ENCODE measurements around the gene WDR49. TPM values are rescaled to one million over a fixed set of nuclear protein-coding genes. Genes with fewer than 3 reads are reported as not detected.

The WDR49 gene
- total RNA-seq, 2 donors from 2014 or later, result 1.0 TPM; not detected in 1

- ATAC-seq, result no peak
- intact Hi-C loops (cut with DNase I, micrococcal nuclease), result no loop called here
- no peak for DNase-seq
Observed at GRCh38 chr3:167445491-167445890, 208.3 kb downstream of the WDR49 start.

DNA sequence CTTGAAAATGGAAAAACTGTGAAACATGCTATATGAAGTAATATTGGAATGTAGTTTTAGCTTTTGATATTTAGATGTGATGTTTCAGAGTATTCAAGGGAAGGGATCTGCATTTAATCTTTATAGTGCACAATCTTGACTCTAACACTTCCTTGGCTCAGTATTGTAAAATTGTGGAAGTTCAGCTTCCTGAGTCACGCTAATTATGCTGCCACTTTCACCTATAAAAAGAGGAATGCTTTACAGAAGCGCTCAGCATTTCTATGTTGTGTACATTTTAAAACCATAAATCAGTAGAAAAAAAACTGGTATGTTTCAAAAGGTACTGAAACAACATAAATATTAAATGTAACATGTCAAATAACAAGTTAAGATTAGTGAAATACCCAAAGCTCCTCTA, 212.5 kb downstream of the WDR49 start:
- intact Hi-C loops (cut with DNase I, micrococcal nuclease), result no loop called here
- DNase-seq (no peak), ATAC-seq (no peak)

DNA sequence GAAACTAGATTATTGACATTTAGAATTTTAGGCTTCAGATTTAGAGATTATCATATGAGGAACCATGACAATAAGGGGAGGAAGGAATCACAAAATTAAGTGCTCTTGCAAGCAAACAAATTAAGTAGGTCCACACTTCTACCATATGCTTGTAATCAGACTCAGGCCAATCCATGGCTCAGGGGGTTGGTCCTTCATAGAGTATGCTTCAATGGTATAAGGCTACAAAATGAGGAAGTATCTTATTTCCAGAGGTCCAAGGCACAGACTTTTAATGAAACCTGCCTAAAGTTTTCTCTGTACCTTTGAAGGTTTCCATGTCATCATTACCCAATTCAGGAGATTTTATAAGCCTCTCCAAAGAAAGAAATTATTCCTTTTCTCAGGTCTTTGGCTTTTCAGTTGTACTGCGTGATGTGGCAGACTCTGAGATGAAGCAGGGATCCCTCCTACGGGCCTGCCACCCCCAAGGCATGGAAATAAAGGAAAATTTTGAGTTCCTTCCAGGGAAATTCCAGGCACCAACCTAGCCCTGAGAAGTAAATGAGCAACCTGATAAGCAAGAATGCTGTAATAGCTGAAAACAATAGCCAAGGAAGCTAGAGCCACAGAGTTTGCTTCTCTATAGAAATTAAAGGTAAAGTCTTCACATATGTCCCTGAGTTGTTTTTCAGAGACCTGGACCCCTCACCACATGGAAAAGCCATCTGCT, 216.2 kb downstream of the WDR49 start:
- no peak for ATAC-seq
- DNase-seq, result no peak
- intact Hi-C loops (cut with DNase I, micrococcal nuclease), result no loop called here

Other genes with a start within 250 kb of the WDR49 start
- not detected for gene SERPINI2, start 179.9 kb downstream of the WDR49 start, total RNA-seq
- gene PDCD10, start 81.0 kb upstream of the WDR49 start, total RNA-seq, result 10 to 100 TPM; 76.1 to 81.0 TPM
- gene SERPINI1, start 81.8 kb upstream of the WDR49 start, total RNA-seq, result 1 to 10 TPM in 1 of 2 donors, under 1 TPM in 1; 0.92 to 1.7 TPM

All from left colon (tissue), 2 donors.